Dendritic cell treated with granulocyte-macrophage colony-stimulating factor and Interleukin-4, amounts not matched to agents 40 ng/mL and 50 ng/mL, for 4 days (primary cell): Measurements from ENCODE around the gene PLCB4.
A peak's percentile ranks its signal among the peaks of the same experiment; 100 is the strongest.

Source experiments
- H3K27ac Mint-ChIP-seq: one replicate; pipeline ENCODE4 v1.8.0; 2022; ENCODE audit warnings: mild to moderate bottlenecking, mixed read lengths
- H3K27me3 Mint-ChIP-seq: one replicate; pipeline ENCODE4 v1.8.0; 2022; ENCODE audit warnings: mild to moderate bottlenecking, mixed read lengths
- H3K36me3 Mint-ChIP-seq: one replicate; pipeline ENCODE4 v1.8.0; 2022; ENCODE audit warnings: low read depth, mixed read lengths
- H3K4me1 Mint-ChIP-seq: one replicate; pipeline ENCODE4 v1.8.0; 2022; ENCODE audit warnings: low read depth, mixed read lengths
- H3K4me3 Mint-ChIP-seq: one replicate; pipeline ENCODE4 v1.8.0; 2022; ENCODE audit warnings: mild to moderate bottlenecking, moderate library complexity, mixed read lengths
- H3K9me3 Mint-ChIP-seq: one replicate; pipeline ENCODE4 v1.8.0; 2022; ENCODE audit warnings: mixed read lengths
- intact Hi-C: fragments of 100-400 bp; cut with micrococcal nuclease; formaldehyde crosslinking; loops from one replicate; pipeline ENCODE4 v1.15.0; 2022

Gene PLCB4

GRCh38 chr20:9068841-9069663 is at the start of gene PLCB4:
TSS of gene PLCB4 (plus strand) at chr20:9069087. CDS start at chr20:9307815, 238,728 bp downstream.
- Mint-ChIP-seq H3K27me3 (peaks cover 36% of the 10 kb centered on the region), H3K27ac (no peak within 1 kb of the TSS), H3K36me3 (no peaks in the 10 kb centered on the region), H3K9me3 (no peaks in the 10 kb centered on the region), H3K4me3 (peak within 1 kb of the TSS; percentile 40), H3K4me1 (peaks cover 7% of the 10 kb centered on the region)
- intact Hi-C loops = no loop called here

- Mint-ChIP-seq H3K9me3 (no peaks in the 10 kb centered on the region), H3K36me3 (no peaks in the 10 kb centered on the region), H3K27ac (no peak overlapping the region), H3K4me1 (no peaks in the 10 kb centered on the region), H3K4me3 (no peak overlapping the region), H3K27me3 (no peaks in the 10 kb centered on the region)
- intact Hi-C loops = no loop called here
Measured at GRCh38 chr20:9019833-9020232, 49.1 kb upstream of the PLCB4 start.

GRCh38 chr20:9021216-9021615 is 47.7 kb upstream of the PLCB4 start:
- intact Hi-C loops = no loop called here
- no peaks in the 10 kb centered on the region for H3K36me3 Mint-ChIP-seq
- no peak overlapping the region for H3K4me3 Mint-ChIP-seq
- no peaks in the 10 kb centered on the region for H3K27me3 Mint-ChIP-seq
- H3K4me1 Mint-ChIP-seq = no peaks in the 10 kb centered on the region
- no peaks in the 10 kb centered on the region for H3K9me3 Mint-ChIP-seq
- no peak overlapping the region for H3K27ac Mint-ChIP-seq

GRCh38 chr20:9021699-9022098 is 47.2 kb upstream of the PLCB4 start:
- H3K27me3 Mint-ChIP-seq = no peaks in the 10 kb centered on the region

GRCh38 chr20:9022376-9022775 is 46.5 kb upstream of the PLCB4 start:
- H3K4me1 Mint-ChIP-seq = no peaks in the 10 kb centered on the region
- H3K27me3 Mint-ChIP-seq = no peaks in the 10 kb centered on the region
- H3K36me3 Mint-ChIP-seq = no peaks in the 10 kb centered on the region
- no peak overlapping the region for H3K27ac Mint-ChIP-seq
- H3K4me3 Mint-ChIP-seq = no peak overlapping the region
- H3K9me3 Mint-ChIP-seq = no peaks in the 10 kb centered on the region
- intact Hi-C loops = no loop called here

More at GRCh38 chr20:9021699-9022098, 47.2 kb upstream of the PLCB4 start:
- Mint-ChIP-seq H3K4me3 (no peak overlapping the region), H3K4me1 (no peaks in the 10 kb centered on the region), H3K9me3 (no peaks in the 10 kb centered on the region), H3K27ac (no peak overlapping the region), H3K36me3 (no peaks in the 10 kb centered on the region)
- intact Hi-C loops = no loop called here

- H3K27ac Mint-ChIP-seq = no peak overlapping the region
- no peak overlapping the region for H3K4me3 Mint-ChIP-seq
- H3K27me3 Mint-ChIP-seq = no peaks in the 10 kb centered on the region
- no peaks in the 10 kb centered on the region for H3K36me3 Mint-ChIP-seq
- H3K4me1 Mint-ChIP-seq = no peaks in the 10 kb centered on the region
- no peaks in the 10 kb centered on the region for H3K9me3 Mint-ChIP-seq
- intact Hi-C loops = no loop called here
Measured at GRCh38 chr20:9024606-9025005, 44.3 kb upstream of the PLCB4 start.

- Mint-ChIP-seq H3K9me3 (no peaks in the 10 kb centered on the region), H3K27me3 (no peaks in the 10 kb centered on the region), H3K36me3 (no peaks in the 10 kb centered on the region), H3K4me3 (no peak overlapping the region), H3K4me1 (no peaks in the 10 kb centered on the region), H3K27ac (no peak overlapping the region)
- intact Hi-C loops = no loop called here
Measured at GRCh38 chr20:9025011-9025410, 43.9 kb upstream of the PLCB4 start.

- Mint-ChIP-seq H3K27me3 (no peaks in the 10 kb centered on the region), H3K27ac (no peak overlapping the region), H3K4me3 (no peak overlapping the region), H3K4me1 (no peaks in the 10 kb centered on the region), H3K9me3 (no peaks in the 10 kb centered on the region), H3K36me3 (no peaks in the 10 kb centered on the region)
- intact Hi-C loops = no loop called here
Measured at GRCh38 chr20:9025643-9026042, 43.2 kb upstream of the PLCB4 start.

- no peaks in the 10 kb centered on the region for H3K36me3 Mint-ChIP-seq
- H3K27me3 Mint-ChIP-seq = no peaks in the 10 kb centered on the region
- H3K27ac Mint-ChIP-seq = no peak overlapping the region
- no peaks in the 10 kb centered on the region for H3K4me1 Mint-ChIP-seq
- H3K9me3 Mint-ChIP-seq = no peaks in the 10 kb centered on the region
- H3K4me3 Mint-ChIP-seq = no peak overlapping the region
- intact Hi-C loops = no loop called here
Measured at GRCh38 chr20:9027626-9028025, 41.3 kb upstream of the PLCB4 start.

GRCh38 chr20:9028419-9028818 is 40.5 kb upstream of the PLCB4 start:
- H3K4me1 Mint-ChIP-seq = no peaks in the 10 kb centered on the region
- no peak overlapping the region for H3K27ac Mint-ChIP-seq
- peaks cover 3% of the 10 kb centered on the region for H3K9me3 Mint-ChIP-seq
- no peak overlapping the region for H3K4me3 Mint-ChIP-seq
- no peaks in the 10 kb centered on the region for H3K27me3 Mint-ChIP-seq
- H3K36me3 Mint-ChIP-seq = no peaks in the 10 kb centered on the region
- intact Hi-C loops = no loop called here

GRCh38 chr20:9031991-9032390 is 36.9 kb upstream of the PLCB4 start:
- intact Hi-C loops = no loop called here
- Mint-ChIP-seq H3K4me1 (no peaks in the 10 kb centered on the region), H3K27ac (no peak overlapping the region), H3K9me3 (peaks cover 5% of the 10 kb centered on the region), H3K27me3 (no peaks in the 10 kb centered on the region), H3K4me3 (no peak overlapping the region), H3K36me3 (no peaks in the 10 kb centered on the region)

- no peaks in the 10 kb centered on the region for H3K27me3 Mint-ChIP-seq
- H3K4me3 Mint-ChIP-seq = no peak overlapping the region
- H3K27ac Mint-ChIP-seq = no peak overlapping the region
- intact Hi-C loops = no loop called here
- peaks cover 5% of the 10 kb centered on the region for H3K9me3 Mint-ChIP-seq
- no peaks in the 10 kb centered on the region for H3K36me3 Mint-ChIP-seq
- H3K4me1 Mint-ChIP-seq = no peaks in the 10 kb centered on the region
Measured at GRCh38 chr20:9032758-9033157, 36.1 kb upstream of the PLCB4 start.

GRCh38 chr20:9035126-9035525 is 33.8 kb upstream of the PLCB4 start:
- H3K27ac Mint-ChIP-seq = no peak overlapping the region
- H3K4me1 Mint-ChIP-seq = no peaks in the 10 kb centered on the region
- no peaks in the 10 kb centered on the region for H3K36me3 Mint-ChIP-seq
- no peaks in the 10 kb centered on the region for H3K27me3 Mint-ChIP-seq
- intact Hi-C loops = no loop called here
- H3K9me3 Mint-ChIP-seq = peaks cover 5% of the 10 kb centered on the region
- H3K4me3 Mint-ChIP-seq = no peak overlapping the region

GRCh38 chr20:9036593-9036992 is 32.3 kb upstream of the PLCB4 start:
- H3K4me3 Mint-ChIP-seq = no peak overlapping the region
- H3K9me3 Mint-ChIP-seq = peaks cover 5% of the 10 kb centered on the region
- H3K27me3 Mint-ChIP-seq = no peaks in the 10 kb centered on the region
- H3K36me3 Mint-ChIP-seq = no peaks in the 10 kb centered on the region
- H3K27ac Mint-ChIP-seq = no peak overlapping the region
- intact Hi-C loops = no loop called here
- H3K4me1 Mint-ChIP-seq = no peaks in the 10 kb centered on the region
